Kidney epithelial cell (primary cell): ENCODE data around the gene RPS6KA4. TPM values are rescaled to one million over a fixed set of nuclear protein-coding genes. Genes with fewer than 3 reads are reported as not detected.
"Not testable (repeated sequence)": the region's sequence is repeated elsewhere in the genome, so short reads cannot be mapped to it uniquely, and the experiment has no call there.

ENCODE experiments used
- DNase-seq: peaks from one replicate; pipeline ENCODE4 v3.0.0-alpha.2; 2010; ENCODE audit warnings: low read depth
- H3K27me3 ChIP-seq: 2 replicates; pipeline ENCODE4 v1.6.0; 2011; ENCODE audit warnings: low read length; ENCODE audit not compliant: control insufficient read depth, insufficient read depth
- H3K36me3 ChIP-seq: 2 replicates; pipeline ENCODE4 v1.5.1; 2011; ENCODE audit warnings: low read length; ENCODE audit not compliant: control insufficient read depth, insufficient read depth
- H3K4me3 ChIP-seq: 2 replicates; pipeline ENCODE4 v1.5.1; 2011; ENCODE audit warnings: low read depth, mild to moderate bottlenecking, control low read depth, low read length
- total RNA-seq: library from RNA; depleted of rRNA; stranded (reverse); fragments of >200 nt; gene quantifications from 2 replicates; pipeline ENCODE4 v1.2.3, GENCODE V29; 2015
- TF ChIP-seq, protein P1 (sequence below): IDR thresholded peaks from 2 replicates; pipeline ENCODE4 v1.5.1; 2011; ENCODE audit warnings: mild to moderate bottlenecking, moderate library complexity, low read length, control low read depth, inconsistent platforms; ENCODE audit not compliant: insufficient read depth, poor library complexity, severe bottlenecking

The RPS6KA4 gene
- total RNA-seq, 1 donor from 2014 or later = 43.0 TPM

DNA sequence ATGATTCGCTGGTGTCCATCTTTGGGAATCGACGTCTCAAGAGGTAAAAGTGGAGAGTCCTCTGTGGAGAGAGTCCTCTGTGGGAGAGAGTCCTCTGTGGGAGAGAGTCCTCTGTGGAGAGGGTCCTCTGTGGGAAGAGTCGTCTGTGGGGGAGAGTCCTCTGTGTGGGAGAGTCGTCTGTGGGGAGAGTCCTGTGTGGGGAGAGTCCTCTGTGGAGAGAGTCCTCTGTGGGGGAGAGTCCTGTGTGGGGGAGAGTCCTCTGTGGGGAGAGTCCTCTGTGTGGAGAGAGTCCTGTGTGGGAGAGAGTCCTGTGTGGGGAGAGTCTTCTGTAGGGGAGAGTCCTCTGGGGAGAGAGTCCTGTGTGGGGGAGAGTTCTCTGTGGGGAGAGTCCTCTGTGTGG lies 37.9 kb upstream of the RPS6KA4 start:
- H3K4me3 ChIP-seq = no peak overlapping the region
- TF ChIP-seq, protein P1, sequence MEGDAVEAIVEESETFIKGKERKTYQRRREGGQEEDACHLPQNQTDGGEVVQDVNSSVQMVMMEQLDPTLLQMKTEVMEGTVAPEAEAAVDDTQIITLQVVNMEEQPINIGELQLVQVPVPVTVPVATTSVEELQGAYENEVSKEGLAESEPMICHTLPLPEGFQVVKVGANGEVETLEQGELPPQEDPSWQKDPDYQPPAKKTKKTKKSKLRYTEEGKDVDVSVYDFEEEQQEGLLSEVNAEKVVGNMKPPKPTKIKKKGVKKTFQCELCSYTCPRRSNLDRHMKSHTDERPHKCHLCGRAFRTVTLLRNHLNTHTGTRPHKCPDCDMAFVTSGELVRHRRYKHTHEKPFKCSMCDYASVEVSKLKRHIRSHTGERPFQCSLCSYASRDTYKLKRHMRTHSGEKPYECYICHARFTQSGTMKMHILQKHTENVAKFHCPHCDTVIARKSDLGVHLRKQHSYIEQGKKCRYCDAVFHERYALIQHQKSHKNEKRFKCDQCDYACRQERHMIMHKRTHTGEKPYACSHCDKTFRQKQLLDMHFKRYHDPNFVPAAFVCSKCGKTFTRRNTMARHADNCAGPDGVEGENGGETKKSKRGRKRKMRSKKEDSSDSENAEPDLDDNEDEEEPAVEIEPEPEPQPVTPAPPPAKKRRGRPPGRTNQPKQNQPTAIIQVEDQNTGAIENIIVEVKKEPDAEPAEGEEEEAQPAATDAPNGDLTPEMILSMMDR = no peak

DNA sequence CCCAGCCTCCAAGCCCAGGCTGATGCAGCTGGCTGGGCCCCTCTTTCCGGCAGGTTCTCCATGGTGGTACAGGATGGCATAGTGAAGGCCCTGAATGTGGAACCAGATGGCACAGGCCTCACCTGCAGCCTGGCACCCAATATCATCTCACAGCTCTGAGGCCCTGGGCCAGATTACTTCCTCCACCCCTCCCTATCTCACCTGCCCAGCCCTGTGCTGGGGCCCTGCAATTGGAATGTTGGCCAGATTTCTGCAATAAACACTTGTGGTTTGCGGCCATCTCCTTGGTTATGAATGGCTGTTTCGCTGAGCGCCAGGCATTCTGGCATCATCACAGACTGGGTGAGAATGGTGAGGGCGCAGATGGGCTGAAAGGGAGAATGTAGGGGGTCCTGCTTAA lies 37.4 kb upstream of the RPS6KA4 start:
- Histone ChIP-seq H3K27me3 (no peaks in the 10 kb centered on the region), H3K36me3 (peaks cover 3% of the 10 kb centered on the region), H3K4me3 (no peak overlapping the region)
- TF ChIP-seq, protein P1 = no peak
- DNase-seq = no peak

More for the DNA sequence above, 37.9 kb upstream of the RPS6KA4 start:
- Histone ChIP-seq H3K27me3 (no peaks in the 10 kb centered on the region), H3K36me3 (peaks cover 6% of the 10 kb centered on the region)
- DNase-seq = no peak

DNA sequence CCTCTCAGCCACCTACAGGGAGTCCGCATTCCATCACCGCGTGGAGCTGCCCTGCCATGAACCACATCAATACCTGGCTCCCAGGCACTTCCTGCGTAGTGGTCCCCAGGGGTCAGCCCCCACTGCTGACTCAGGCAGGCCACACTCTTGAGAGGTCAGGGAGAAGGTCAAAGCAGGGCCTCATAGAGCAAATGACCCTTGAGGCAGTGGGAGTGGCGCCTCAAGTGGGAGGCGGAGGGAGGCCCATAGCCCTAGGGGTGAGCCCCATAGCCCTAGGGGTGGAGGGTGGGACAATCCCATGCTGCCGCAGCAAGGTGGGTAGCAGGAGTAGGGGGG lies 36.1 kb upstream of the RPS6KA4 start:
- TF ChIP-seq, protein P1 = no peak
- Histone ChIP-seq H3K4me3 (no peak overlapping the region), H3K27me3 (no peaks in the 10 kb centered on the region), H3K36me3 (peaks cover 3% of the 10 kb centered on the region)
- DNase-seq = no peak

- Histone ChIP-seq H3K4me3 (no peak overlapping the region), H3K27me3 (no peaks in the 10 kb centered on the region), H3K36me3 (peaks cover 3% of the 10 kb centered on the region)
- TF ChIP-seq, protein P1 = no peak
- DNase-seq = no peak
Measured at GRCh38 chr11:64323373-64323772, 35.6 kb upstream of the RPS6KA4 start.

- not testable (repeated sequence) for H3K4me3 ChIP-seq, H3K36me3 ChIP-seq, H3K27me3 ChIP-seq, DNase-seq
Measured at GRCh38 chr11:64323984-64324383, 35.0 kb upstream of the RPS6KA4 start.

DNA sequence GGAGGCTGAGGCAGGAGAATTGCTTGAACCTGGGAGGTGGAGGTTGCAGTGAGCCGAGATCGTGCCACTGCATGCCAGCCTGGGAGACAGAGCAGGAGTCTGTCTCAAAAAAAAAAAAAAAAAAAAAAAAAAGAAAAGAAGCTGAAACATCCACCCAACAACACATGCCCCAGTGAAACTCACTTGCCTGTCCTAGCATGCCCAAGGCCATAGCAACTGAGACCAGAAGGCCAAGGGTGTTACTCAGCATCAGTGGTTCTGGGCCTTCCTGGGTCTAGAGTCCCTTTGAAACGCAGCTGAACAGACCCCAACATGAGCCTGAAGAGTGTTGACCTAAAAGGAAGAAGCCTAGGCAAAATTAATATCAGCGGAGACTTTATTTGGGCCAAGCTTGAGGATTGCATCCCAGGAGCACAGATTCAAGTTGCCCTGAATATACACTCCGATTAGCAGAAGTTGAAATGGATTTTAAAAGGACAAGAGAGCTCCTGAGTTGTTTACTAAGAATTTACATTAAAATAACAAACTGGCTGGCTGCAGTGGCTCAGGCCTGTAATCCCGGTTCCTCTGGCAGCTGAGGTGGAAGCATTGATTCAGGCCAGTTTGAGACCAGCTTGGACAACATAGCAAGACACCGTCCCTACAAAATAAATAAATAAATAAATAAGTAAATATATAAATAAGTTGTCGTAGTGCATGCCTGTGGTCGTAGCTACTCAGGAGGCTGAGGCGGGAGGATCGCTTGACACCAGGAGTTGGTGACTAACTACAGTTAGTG lies 34.1 kb upstream of the RPS6KA4 start:
- TF ChIP-seq, protein P1 = no peak
- H3K36me3 ChIP-seq = peaks cover 3% of the 10 kb centered on the region
- no peaks in the 10 kb centered on the region for H3K27me3 ChIP-seq
- no peak overlapping the region for H3K4me3 ChIP-seq
- DNase-seq = no peak
